ENCODE results near the gene PRDM12.

DNA sequence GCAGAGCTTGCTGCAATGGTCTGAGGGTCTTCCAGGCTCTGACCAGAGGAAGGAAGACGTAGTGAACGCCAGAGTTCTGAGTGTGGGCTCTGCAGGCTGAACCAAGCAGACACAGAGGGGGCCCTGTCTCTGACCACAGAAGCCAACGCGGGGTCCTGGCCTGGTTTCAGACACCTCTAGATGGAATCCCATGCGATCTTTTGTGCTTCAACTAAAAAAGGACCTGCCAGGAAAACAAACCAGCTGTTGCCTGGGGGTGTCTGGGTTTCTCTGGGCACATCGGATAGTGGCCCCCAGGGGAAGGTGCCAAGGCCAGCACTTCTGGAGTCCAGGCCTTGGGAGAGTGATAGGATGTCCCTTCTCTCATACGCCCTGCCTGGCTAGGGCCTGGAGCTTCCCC, 12.9 kb downstream of the PRDM12 start:
- no peak for TF ChIP-seq POLR2AphosphoS5 (IDR thresholded peaks at IDR 0.05)
- TF ChIP-seq, protein P1, sequence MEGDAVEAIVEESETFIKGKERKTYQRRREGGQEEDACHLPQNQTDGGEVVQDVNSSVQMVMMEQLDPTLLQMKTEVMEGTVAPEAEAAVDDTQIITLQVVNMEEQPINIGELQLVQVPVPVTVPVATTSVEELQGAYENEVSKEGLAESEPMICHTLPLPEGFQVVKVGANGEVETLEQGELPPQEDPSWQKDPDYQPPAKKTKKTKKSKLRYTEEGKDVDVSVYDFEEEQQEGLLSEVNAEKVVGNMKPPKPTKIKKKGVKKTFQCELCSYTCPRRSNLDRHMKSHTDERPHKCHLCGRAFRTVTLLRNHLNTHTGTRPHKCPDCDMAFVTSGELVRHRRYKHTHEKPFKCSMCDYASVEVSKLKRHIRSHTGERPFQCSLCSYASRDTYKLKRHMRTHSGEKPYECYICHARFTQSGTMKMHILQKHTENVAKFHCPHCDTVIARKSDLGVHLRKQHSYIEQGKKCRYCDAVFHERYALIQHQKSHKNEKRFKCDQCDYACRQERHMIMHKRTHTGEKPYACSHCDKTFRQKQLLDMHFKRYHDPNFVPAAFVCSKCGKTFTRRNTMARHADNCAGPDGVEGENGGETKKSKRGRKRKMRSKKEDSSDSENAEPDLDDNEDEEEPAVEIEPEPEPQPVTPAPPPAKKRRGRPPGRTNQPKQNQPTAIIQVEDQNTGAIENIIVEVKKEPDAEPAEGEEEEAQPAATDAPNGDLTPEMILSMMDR (IDR thresholded peaks at IDR 0.05), result no peak
- no peak for TF ChIP-seq POLR2A (IDR thresholded peaks at IDR 0.05)

All from breast epithelium (tissue), 3 donors.